Smooth muscle cell (in vitro differentiated cells): Measurements from ENCODE around the gene CCL7. TPM values are rescaled to one million over a fixed set of nuclear protein-coding genes. Genes with fewer than 3 reads are reported as not detected.

Experiments
- DNase-seq: peaks from one replicate; lab custom pipeline; 2025; ENCODE audit not compliant: unreplicated experiment; lab: John Stamatoyannopoulos, UW
- H2AFZ ChIP-seq: fragments of 200-600 bp; sonication (generic); 2 replicates; pipeline ENCODE4 v1.6.0; 2016; ENCODE audit warnings: antibody characterized with exemption, low read depth, mild to moderate bottlenecking
- H3F3A ChIP-seq: fragments of 200-600 bp; sonication (generic); 2 replicates; pipeline ENCODE4 v1.6.0; 2017; ENCODE audit warnings: antibody characterized with exemption, low read depth
- H3K27ac ChIP-seq: fragments of 200-600 bp; sonication (generic); 2 replicates; pipeline ENCODE4 v1.5.1; 2016; ENCODE audit warnings: low read depth, mild to moderate bottlenecking
- H3K27me3 ChIP-seq: fragments of 200-600 bp; sonication (generic); 2 replicates; pipeline ENCODE4 v1.6.1; 2016; ENCODE audit warnings: low read depth, mild to moderate bottlenecking
- H3K36me3 ChIP-seq: fragments of 200-600 bp; sonication (generic); 2 replicates; pipeline ENCODE4 v1.5.1; 2016; ENCODE audit warnings: low read depth
- H3K4me1 ChIP-seq: fragments of 200-600 bp; sonication (generic); 2 replicates; pipeline ENCODE4 v1.5.1; 2016; ENCODE audit warnings: low read depth
- H3K4me2 ChIP-seq: fragments of 200-600 bp; sonication (generic); 2 replicates; pipeline ENCODE4 v1.6.0; 2016; ENCODE audit warnings: mild to moderate bottlenecking
- H3K4me3 ChIP-seq: fragments of 200-600 bp; sonication (generic); 2 replicates; pipeline ENCODE4 v1.5.1; 2016; ENCODE audit warnings: mild to moderate bottlenecking
- H3K79me2 ChIP-seq: fragments of 200-600 bp; sonication (generic); 2 replicates; pipeline ENCODE4 v1.6.0; 2016; ENCODE audit warnings: low read depth, mild to moderate bottlenecking
- H3K9ac ChIP-seq: fragments of 200-600 bp; sonication (generic); 2 replicates; pipeline ENCODE4 v1.6.0; 2016; ENCODE audit warnings: low read depth
- H3K9me3 ChIP-seq: fragments of 200-600 bp; sonication (generic); replicated peaks from 2 replicates; pipeline ENCODE4 v1.5.1; 2016; ENCODE audit warnings: low read depth
- H4K20me1 ChIP-seq: fragments of 200-600 bp; sonication (generic); 2 replicates; pipeline ENCODE4 v1.6.0; 2016; ENCODE audit warnings: low read depth
- WGBS: methylation state at CpG from one replicate; pipeline ENCODE4 v1.1.7; 2016; ENCODE audit warnings: low lambda C conversion rate; 5-methylcytosine and 5-hydroxymethylcytosine counted together
- polyA plus RNA-seq: library from polyadenylated mRNA; unstranded; fragments of >200 nt; fragmentation: Nextera tagmentation; extraction: Ambion mirVana; gene quantifications from 2 replicates; pipeline ENCODE4 v1.2.1, GENCODE V29; 2016
- total RNA-seq: library from RNA; depleted of rRNA; stranded (reverse); fragments of >200 nt; gene quantifications from 2 replicates; pipeline ENCODE4 v1.2.3, GENCODE V29; 2014
- TF ChIP-seq, protein P1 (sequence below): fragments of 200-600 bp; sonication (generic); IDR thresholded peaks from 2 replicates; pipeline ENCODE4 v1.5.1; 2017; ENCODE audit warnings: borderline replicate concordance, mild to moderate bottlenecking, antibody characterized with exemption; ENCODE audit not compliant: insufficient read depth, poor library complexity, severe bottlenecking

The CCL7 gene
- total and polyA plus RNA-seq, 2 experiments from 2014 or later = 0.31 to 0.74 TPM

DNA sequence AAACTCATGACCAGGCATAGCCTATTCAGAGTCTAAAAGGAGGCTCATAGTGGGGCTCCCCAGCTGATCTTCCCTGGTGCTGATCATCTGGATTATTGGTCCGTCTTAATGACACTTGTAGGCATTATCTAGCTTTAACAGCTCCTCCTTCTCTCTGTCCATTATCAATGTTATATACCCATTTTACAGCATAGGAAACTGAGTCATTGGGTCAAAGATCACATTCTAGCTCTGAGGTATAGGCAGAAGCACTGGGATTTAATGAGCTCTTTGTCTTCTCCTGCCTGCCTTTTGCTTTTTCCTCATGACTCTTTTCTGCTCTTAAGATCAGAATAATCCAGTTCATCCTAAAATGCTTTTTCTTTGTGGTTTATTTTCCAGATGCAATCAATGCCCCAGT lies 14.2 kb upstream of the CCL7 start:
- Histone ChIP-seq H3K27ac (peak overlapping the region; percentile 95), H3K27me3 (no peaks in the 10 kb centered on the region), H3K4me3 (peak overlapping the region; percentile 41), H3K36me3 (no peaks in the 10 kb centered on the region), H3K4me1 (peaks cover 24% of the 10 kb centered on the region), H2AFZ (no peak overlapping the region), H3K79me2 (no peaks in the 10 kb centered on the region), H3F3A (peaks cover 18% of the 10 kb centered on the region), H3K4me2 (no peak overlapping the region), H3K9ac (no peak overlapping the region), H4K20me1 (no peaks in the 10 kb centered on the region), H3K9me3 (no peaks in the 10 kb centered on the region)
- DNase-seq = no peak
- TF ChIP-seq, protein P1, sequence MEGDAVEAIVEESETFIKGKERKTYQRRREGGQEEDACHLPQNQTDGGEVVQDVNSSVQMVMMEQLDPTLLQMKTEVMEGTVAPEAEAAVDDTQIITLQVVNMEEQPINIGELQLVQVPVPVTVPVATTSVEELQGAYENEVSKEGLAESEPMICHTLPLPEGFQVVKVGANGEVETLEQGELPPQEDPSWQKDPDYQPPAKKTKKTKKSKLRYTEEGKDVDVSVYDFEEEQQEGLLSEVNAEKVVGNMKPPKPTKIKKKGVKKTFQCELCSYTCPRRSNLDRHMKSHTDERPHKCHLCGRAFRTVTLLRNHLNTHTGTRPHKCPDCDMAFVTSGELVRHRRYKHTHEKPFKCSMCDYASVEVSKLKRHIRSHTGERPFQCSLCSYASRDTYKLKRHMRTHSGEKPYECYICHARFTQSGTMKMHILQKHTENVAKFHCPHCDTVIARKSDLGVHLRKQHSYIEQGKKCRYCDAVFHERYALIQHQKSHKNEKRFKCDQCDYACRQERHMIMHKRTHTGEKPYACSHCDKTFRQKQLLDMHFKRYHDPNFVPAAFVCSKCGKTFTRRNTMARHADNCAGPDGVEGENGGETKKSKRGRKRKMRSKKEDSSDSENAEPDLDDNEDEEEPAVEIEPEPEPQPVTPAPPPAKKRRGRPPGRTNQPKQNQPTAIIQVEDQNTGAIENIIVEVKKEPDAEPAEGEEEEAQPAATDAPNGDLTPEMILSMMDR = no peak
- 71% methylated on average over 1 of the region's 1 CpG for WGBS

DNA sequence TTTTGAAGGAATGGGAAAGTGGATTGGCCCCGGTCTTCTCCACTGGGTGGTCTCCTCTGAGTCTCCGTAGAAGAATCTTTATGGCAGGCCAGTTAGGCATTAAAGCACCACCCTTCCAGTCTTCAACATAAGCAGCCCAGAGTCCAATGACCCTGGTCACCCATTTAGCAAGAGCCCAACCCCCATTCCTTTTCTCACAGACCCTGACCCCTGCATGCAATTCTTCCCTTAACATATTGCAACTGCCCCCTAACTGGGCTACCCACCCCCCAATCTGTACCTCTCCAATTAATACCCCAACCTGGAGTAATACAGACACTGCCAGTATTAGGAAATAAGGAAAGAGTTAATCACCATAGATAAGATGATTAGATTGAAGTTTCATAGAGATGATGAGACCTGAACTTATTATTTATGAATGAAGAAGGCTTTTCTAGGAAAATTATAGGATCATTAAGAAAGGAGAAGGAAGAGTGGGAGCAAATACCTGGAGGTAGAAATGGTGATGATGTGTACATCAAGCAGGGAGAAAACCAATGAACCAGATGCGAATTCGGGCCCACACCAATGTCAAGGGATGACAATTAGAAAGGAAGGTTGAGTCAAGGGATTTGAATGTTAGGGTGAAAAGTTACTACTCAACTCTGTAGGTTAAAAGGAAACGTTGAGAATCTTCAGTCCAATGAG lies 12.6 kb upstream of the CCL7 start:
- WGBS = 90% methylated on average over 5 of the region's 5 CpGs
- H3K9me3 ChIP-seq = no peaks in the 10 kb centered on the region
- no peak overlapping the region for H3K4me3 ChIP-seq
- no peak overlapping the region for H3K9ac ChIP-seq
- no peaks in the 10 kb centered on the region for H3K36me3 ChIP-seq
- no peak for DNase-seq
- TF ChIP-seq, protein P1 = no peak
- H2AFZ ChIP-seq = no peak overlapping the region
- H3K27ac ChIP-seq = no peak overlapping the region
- H3K27me3 ChIP-seq = no peaks in the 10 kb centered on the region
- peaks cover 15% of the 10 kb centered on the region for H3F3A ChIP-seq
- no peaks in the 10 kb centered on the region for H3K79me2 ChIP-seq
- H4K20me1 ChIP-seq = no peaks in the 10 kb centered on the region
- peaks cover 24% of the 10 kb centered on the region for H3K4me1 ChIP-seq
- no peak overlapping the region for H3K4me2 ChIP-seq

DNA sequence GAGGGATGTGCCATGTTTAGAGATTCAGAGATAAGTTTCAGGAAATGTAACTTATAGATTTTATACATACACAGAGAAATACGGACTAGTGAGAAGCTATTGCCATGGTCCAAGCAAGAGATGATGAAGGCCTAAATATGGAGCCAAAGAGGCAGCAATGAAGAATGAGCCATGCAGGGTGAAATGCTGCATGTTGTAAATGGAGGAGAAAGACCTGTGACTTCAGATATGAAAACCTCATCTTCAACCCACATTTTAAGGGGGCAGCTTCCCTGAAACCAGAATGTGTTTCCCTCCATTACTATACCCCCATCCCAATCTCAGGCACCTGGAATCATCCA lies 12.1 kb upstream of the CCL7 start:
- no peaks in the 10 kb centered on the region for H3K36me3 ChIP-seq
- WGBS = 88% methylated on average over 1 of the region's 1 CpG
- peaks cover 11% of the 10 kb centered on the region for H3F3A ChIP-seq
- TF ChIP-seq, protein P1 = no peak
- no peaks in the 10 kb centered on the region for H4K20me1 ChIP-seq
- H3K4me3 ChIP-seq = no peak overlapping the region
- H3K27ac ChIP-seq = no peak overlapping the region
- H3K4me2 ChIP-seq = no peak overlapping the region
- peaks cover 24% of the 10 kb centered on the region for H3K4me1 ChIP-seq
- no peaks in the 10 kb centered on the region for H3K79me2 ChIP-seq
- H2AFZ ChIP-seq = no peak overlapping the region
- no peaks in the 10 kb centered on the region for H3K27me3 ChIP-seq
- no peaks in the 10 kb centered on the region for H3K9me3 ChIP-seq
- H3K9ac ChIP-seq = no peak overlapping the region
- no peak for DNase-seq

DNA sequence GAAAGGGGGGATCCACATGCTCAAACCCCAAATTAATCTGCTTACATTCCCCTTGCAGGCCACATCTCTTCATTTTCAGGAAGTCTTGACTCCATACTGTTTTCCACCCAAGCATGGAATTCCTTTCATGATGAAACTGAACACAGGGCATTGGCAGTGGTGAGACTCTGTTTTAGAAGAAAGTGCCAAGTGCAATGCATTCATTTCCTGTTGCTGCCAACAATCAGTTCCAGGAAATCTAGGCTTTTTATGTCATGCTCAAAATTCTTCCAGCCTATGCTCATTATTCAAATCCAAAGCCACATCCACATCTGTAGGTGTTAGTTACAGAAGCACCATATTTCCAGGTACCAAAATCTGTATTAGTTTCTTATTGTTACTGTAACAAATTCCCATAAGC lies 10.9 kb upstream of the CCL7 start:
- Histone ChIP-seq H3K4me2 (no peak overlapping the region), H3K27ac (no peak overlapping the region), H3K9ac (no peak overlapping the region), H2AFZ (no peak overlapping the region), H3K36me3 (no peaks in the 10 kb centered on the region), H3K4me3 (no peak overlapping the region), H3F3A (no peaks in the 10 kb centered on the region), H4K20me1 (no peaks in the 10 kb centered on the region), H3K9me3 (no peaks in the 10 kb centered on the region), H3K4me1 (peaks cover 15% of the 10 kb centered on the region), H3K27me3 (no peaks in the 10 kb centered on the region), H3K79me2 (no peaks in the 10 kb centered on the region)
- TF ChIP-seq, protein P1 = no peak
- no peak for DNase-seq
